Measurements from ENCODE around the gene CLEC7A.

- TF ChIP-seq CEBPB (IDR thresholded peaks at IDR 0.05; ENCODE audit: low read depth) = no peak
- TF ChIP-seq, protein P1, sequence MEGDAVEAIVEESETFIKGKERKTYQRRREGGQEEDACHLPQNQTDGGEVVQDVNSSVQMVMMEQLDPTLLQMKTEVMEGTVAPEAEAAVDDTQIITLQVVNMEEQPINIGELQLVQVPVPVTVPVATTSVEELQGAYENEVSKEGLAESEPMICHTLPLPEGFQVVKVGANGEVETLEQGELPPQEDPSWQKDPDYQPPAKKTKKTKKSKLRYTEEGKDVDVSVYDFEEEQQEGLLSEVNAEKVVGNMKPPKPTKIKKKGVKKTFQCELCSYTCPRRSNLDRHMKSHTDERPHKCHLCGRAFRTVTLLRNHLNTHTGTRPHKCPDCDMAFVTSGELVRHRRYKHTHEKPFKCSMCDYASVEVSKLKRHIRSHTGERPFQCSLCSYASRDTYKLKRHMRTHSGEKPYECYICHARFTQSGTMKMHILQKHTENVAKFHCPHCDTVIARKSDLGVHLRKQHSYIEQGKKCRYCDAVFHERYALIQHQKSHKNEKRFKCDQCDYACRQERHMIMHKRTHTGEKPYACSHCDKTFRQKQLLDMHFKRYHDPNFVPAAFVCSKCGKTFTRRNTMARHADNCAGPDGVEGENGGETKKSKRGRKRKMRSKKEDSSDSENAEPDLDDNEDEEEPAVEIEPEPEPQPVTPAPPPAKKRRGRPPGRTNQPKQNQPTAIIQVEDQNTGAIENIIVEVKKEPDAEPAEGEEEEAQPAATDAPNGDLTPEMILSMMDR (IDR thresholded peaks at IDR 0.05 in 2 of 3, conservative IDR thresholded peaks at IDR 0.05 in 1 of 3; ENCODE audit: borderline replicate concordance in 1 of 3, insufficient read depth in 1 of 3, low read depth in 2 of 3, low read length in 2 of 3) = no peak
Observed at GRCh38 chr12:10088031-10088430, 42.0 kb downstream of the CLEC7A start.
